Tibial nerve (tissue), 3 donors: ENCODE measurements around the gene ITPKB.

ENCODE experiments used
- POLR2A ChIP-seq, 2 donors: fragments of 450-650 bp; IDR thresholded peaks; one replicate each; pipeline ENCODE4 v1.6.1; 2017; ENCODE audit warnings: antibody characterized with exemption in 2 of 2, mild to moderate bottlenecking in 2 of 2, moderate library complexity in 2 of 2
- TF ChIP-seq, protein P1 (sequence below), 5 experiments: fragments of 200-600 bp in 3 of 5; fragments of 450-650 bp in 2 of 5; sonication (generic) in 3 of 5; IDR thresholded peaks; one replicate each; pipeline ENCODE4 v1.5.1; 2016 to 2019; ENCODE audit warnings: antibody characterized with exemption in 5 of 5, mild to moderate bottlenecking in 3 of 5, moderate library complexity in 2 of 5

GRCh38 chr1:226676381-226676780 lies 62.7 kb downstream of the ITPKB start:
- no peak for TF ChIP-seq POLR2A (IDR thresholded peaks at IDR 0.05)
- TF ChIP-seq, protein P1, sequence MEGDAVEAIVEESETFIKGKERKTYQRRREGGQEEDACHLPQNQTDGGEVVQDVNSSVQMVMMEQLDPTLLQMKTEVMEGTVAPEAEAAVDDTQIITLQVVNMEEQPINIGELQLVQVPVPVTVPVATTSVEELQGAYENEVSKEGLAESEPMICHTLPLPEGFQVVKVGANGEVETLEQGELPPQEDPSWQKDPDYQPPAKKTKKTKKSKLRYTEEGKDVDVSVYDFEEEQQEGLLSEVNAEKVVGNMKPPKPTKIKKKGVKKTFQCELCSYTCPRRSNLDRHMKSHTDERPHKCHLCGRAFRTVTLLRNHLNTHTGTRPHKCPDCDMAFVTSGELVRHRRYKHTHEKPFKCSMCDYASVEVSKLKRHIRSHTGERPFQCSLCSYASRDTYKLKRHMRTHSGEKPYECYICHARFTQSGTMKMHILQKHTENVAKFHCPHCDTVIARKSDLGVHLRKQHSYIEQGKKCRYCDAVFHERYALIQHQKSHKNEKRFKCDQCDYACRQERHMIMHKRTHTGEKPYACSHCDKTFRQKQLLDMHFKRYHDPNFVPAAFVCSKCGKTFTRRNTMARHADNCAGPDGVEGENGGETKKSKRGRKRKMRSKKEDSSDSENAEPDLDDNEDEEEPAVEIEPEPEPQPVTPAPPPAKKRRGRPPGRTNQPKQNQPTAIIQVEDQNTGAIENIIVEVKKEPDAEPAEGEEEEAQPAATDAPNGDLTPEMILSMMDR (IDR thresholded peaks at IDR 0.05) = no peak
